Right lung (tissue), 5 donors: Measurements from ENCODE around the gene PHYH. TPM values are rescaled to one million over a fixed set of nuclear protein-coding genes. Genes with fewer than 3 reads are reported as not detected.
A peak's percentile ranks its signal among the peaks of the same experiment; 100 is the strongest.
"Not testable (repeated sequence)": the region's sequence is repeated elsewhere in the genome, so short reads cannot be mapped to it uniquely, and the experiment has no call there.

Source experiments
- DNase-seq, 2 donors: peaks; one replicate each; pipeline ENCODE4 v3.0.0-alpha.2; 2013
- polyA plus RNA-seq, 5 donors: library from polyadenylated mRNA; unstranded; fragments of 120-200 nt; gene quantifications; one replicate each; pipeline versions ENCODE4 v1.2.1 to v1.2.3, GENCODE V29; 2013; ENCODE audit warnings: inconsistent platforms in 1 of 5, low replicate concordance in 1 of 5; ENCODE audit not compliant: insufficient read length in 5 of 5, insufficient read depth in 1 of 5

The PHYH gene
- polyA plus RNA-seq, 5 donors, result 28.3 to 34.0 (median 31.6) TPM

DNA sequence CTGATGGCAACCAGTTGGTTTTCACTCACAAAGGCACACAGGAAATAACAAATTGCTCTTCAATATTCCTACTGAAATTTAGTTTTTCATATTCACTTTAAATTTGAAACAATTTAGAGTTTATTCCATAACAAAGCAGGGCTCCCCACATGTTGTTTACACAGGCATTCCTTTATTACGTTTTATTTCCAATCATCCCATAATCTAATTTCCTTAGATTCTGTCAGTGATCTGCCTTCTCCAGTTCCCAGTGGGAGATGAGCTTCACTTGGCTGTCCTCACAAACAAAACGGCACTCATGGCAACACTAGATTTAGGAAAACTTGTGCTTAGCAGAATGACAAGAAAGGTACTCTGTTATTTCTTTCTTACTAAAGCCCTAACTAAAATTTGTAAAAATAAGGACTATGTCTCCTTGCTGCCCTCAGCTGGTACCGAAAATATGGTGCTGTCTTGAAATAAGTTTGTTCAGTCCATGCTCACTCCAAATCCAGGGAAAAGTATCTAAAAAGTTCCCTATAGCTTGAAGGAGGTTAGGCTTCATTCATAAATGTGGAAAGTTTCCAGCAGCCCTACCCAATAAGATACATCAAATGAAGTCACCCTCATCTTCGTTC is 23.0 kb downstream of the PHYH start:
- peak; percentile 33 to 46 for DNase-seq

DNA sequence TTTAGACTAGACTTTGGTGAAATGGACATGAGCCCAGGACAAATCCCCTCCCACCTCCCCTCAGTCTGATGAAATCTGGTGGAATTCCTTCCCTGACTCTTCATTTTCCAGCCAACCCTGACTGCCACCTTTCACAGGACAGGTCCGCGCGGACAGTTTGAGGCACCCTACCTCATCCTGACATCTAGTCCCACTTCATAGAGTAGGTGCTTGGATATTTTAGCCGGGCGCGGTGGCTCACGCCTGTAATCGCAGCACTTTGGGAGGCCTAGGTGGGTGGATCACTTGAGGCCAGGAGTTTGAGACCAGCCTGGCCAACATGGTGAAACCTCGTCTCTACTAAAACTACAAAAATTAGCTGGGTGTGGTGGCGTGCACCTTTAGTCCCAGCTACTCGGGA is 23.7 kb downstream of the PHYH start:
- DNase-seq, result not testable (repeated sequence)

DNA sequence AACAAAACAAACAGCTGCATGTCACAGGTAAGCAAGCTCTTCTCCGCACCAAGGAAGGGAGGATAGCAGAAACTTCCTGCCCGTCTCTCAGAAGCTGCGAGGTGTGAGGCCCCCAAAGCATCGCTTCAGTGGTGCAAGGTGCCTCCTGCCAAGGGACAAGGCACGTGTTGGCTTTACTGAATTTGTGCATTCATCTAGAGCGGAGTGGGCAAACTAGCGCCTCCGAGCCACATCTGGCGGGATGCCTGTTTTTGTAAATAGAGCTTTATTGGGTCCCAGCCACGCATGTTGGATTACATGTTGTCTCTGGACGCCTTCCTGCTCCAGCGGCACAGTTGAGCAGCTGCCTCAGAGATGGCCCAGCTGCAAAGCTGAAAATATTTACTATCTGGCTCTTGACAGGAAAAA is 27.7 kb downstream of the PHYH start:
- peak; percentile 92 to 93 for DNase-seq

DNA sequence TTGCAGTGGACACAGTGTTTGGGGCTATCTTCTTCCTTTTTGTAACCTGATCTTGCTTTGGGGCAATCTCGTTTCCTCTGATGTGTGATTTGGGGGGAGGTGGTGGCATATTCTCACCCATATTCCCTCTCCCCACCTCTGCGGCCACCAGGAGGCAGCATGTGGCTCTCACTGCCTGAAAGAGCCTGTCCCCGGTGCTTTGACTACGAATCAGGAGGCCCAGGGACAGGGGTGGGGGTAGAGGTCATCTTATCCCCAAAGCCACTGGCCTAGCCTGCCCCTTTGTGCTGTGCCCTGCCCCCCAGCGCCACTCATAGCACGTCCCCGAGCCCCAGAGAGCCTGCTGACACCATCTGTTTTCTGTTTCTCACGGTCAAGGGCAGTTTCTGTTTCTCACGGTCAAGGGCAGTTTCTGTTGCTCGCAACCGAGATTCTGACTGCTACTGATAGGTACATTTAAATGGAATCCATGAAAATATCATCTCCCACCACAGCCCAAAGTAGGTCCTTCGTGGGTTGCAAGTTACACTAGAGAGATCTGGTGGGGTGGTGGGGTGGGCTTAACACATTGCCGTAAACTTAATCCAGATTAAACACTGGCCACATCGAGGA is 28.2 kb downstream of the PHYH start:
- peak in 1 of 2 donors; percentile 56 for DNase-seq

DNA sequence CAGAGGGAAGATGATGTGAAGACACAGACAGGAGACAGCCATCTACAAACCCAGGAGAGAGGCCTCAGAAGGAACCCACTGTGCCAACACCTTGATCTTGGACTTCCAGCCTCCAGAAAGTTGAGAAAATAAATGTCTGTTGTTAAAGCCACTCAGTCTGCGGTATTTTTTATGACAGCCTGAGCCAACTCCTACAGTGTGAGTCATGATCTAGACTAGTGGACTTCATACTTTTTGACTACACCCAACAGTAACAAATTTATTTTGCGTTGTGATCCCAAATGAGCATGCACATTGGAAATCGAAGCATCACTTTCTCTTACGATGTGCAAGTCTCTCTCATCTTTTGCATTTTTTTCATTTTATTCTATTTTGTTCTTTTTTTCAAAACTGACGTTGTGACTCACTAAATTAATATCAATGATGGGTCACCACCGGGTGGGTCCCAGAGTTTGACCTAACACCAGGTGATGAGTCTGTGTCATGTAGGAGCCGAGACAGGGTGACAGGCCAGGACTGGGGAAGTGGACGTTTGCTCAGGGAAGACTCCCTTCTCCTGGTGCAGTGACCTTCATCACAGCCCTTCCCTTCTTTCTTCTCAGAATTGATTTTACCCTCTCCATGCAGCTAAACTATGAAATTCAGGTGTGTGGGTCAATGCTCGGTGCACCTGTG is 28.9 kb downstream of the PHYH start:
- no peak for DNase-seq

DNA sequence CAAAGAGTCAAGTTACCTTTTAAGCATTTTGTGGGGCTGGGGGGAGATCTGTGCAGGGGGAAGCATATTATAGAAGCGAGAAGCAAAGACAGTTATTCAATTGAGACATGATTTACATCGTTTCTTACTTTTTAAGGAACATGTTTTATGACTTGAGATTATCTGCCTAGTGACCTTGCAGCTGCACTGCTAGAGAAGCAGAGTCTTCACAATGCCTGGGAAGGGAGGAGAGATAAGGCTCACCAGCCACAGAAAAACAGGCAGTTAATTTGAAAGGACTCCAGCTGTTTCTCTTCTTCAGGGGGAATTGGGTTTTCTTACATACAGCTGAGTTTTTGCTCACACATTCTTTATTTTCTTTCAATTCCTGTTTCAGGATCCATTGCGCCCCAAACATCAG is 31.0 kb downstream of the PHYH start:
- peak; percentile 26 to 46 for DNase-seq

DNA sequence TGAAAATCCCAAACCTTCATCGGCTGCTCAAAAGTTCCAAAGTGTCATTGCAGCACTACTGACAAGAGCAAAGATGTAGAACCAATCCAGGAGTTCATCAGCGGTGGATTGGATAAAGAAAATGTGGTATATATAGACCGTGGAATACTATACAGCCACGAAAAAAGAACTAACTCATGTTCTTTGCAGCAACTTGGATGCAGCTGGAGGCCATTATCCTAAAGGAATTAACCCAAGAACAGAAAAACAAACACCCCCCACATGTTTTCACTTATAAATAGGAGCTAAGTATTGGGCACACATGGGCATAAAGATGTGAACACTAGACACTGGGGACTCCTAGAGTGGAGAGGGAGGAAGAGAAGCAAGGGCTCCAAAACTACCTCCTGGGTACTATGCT is 31.6 kb downstream of the PHYH start:
- no peak for DNase-seq

DNA sequence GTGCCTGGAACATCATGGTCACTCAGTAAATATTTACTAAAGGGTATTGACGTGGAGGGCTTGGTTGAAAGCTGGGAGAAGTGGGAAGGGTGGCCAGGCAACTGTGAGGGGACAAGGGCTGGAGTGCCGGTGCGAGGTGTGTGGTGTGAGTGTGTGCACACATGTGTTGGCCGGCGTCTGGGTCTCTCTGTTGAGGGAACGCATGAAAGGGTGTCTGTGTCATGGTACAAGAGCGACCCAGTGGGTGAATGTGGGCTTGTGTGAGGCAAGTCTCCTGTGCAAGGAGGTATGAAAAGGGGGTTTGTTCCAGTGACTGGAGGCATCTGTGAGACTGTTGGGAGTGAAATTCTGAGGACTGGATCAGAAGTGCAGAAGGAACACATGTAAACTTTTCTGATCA is 36.3 kb downstream of the PHYH start:
- DNase-seq, result no peak

DNA sequence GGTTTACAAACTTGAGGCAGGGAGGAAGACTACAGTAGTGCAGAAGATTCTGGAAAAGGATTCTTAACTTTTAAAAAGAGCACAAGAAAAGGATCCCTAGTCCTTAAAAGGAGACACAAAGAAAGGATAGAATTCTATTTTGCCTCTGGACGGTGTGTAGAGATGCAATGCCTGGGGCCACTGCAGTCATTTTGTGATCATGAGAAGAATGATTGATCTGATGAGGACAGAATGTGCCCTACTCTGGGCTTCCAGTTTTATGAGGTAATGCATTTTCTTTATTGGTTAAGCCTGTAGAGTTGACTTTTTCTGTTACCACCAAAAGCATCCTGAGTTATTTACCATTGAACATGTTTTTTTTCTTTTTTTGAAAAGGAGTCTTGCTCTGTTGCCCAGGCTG is 37.4 kb downstream of the PHYH start:
- no peak for DNase-seq

DNA sequence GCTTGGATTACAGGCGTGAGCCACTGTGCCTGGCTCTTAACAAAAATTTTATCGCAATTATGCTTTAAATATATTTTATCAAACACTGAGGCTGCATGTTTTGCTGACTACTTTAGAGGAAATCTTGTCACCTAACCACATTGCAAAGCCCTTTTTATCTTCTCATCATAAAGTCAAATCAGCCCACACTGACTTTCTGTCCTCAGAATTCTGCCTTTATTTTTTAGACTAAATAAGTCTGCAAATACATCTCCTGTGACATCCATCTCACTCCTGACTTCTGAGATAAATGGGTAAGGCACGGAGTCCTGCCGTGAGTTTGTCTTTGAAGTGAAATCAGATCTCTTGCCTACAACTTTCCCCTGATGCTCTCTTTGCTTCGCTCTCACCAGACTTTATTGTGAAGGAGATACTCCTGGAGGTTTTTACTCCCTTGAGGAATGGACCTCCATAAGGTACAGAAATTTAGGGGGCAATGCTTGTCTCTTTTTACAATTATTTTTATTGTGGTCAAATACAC is 42.2 kb downstream of the PHYH start:
- DNase-seq, result no peak

DNA sequence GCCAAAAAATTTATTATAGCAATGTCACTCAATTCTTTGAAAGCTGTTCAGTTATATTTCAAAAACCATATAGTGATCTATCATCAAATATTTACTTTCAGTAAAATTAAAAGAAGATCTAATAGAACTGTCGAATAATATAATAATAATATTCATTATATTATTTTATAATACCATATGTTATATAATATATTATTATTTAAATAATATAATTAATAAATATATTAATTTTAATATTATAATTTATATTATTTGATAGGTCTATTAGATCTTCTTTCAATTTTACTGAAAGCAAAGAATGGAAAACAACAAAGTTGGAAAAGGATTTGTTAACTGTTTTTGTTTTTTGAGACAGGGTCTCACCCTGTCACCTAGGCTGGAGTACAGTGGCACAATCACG is 43.2 kb downstream of the PHYH start:
- no peak for DNase-seq

DNA sequence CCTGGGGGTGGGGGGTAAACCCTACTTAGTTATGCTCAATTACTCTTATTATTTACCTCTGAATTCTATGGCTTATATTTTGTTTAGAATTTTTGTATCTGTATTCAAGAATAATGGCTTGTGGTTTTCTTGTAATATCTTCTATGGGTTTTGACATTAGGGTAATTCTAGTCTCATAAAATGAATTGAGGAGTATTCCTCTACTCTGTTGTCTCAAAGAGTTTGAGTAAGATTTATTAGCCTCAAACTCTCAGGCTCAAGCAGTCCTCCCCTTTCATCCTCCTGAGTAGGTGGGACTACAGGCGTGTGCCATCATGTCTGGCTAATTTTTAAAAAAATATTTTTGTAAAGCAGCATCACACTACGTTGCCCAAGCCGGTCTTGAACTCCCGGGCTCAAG is 46.1 kb downstream of the PHYH start:
- no peak for DNase-seq

DNA sequence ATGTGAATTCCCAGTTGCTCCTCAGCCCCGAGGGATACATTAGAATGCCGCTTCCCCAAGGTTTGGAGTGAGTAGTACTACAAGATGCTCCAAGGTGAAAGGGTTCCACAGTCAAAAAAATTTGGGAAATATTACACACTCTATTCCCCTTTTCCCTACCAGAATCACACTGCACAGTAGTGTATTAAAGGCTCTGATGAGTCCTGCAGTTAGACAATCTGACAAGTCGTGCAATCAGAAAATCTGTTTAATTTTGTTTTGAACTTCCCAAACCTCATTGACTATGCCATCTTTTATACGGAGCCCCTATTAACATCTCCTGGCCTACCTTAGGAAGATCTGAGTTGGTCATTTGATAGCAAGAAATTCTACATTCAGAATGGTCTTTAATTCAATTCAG is 52.1 kb downstream of the PHYH start:
- DNase-seq, result no peak

DNA sequence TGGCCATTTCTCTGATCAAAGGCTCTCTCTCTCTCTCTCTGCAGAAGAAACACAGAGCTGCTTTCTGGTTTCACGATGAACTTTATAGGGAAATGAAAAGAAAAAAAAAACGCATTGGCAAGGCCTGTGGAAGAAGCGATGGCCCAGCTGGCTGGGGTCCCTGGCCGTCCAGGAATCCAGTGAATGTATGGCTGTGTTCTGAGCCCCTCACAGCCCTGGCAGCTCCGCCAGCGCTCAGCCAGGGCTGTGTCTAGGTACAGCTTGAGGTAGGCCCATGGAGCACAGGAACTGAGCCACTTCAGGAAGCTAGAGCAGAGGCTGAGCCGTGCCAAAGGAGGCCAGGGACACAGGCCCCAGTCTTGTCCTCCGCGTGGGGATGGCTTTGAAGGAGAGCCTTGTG is 52.6 kb downstream of the PHYH start:
- DNase-seq, result no peak

DNA sequence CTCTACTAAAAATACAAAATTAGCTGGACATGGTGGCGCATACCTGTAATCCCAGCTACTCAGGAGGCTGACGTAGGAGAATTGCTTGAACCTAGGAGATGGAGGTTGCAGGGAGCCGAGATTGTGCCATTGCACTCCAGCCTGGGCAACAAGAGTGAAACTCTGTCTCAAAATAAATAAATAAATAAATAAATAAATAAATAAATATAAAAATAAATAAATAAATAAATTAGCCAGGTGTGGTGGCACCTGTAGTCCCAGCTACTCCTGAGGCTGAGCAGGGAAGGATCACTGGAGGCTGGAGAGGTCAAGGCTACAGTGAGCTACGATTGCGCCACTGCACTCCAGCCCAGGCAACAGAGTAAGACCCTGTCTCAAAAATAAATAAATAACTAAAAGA is 57.6 kb downstream of the PHYH start:
- DNase-seq, result not testable (repeated sequence)

DNA sequence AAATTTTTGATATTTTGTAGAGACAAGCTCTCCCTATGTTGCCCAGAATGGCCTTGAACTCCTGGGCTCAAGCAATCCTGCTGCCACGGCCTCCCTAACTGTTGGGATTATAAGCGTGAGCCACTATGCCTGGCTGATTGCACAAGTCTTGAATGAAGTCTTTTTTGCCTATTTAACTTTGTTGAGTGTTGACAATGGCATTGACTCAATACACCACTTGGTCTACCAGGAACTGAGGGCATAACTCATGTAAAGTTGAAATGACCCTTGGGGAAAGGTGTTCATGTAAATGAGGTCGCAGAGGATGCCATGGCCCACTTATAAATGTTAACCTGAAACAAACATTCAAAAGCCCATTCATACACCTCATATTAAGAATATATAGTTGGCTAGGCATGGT is 58.3 kb downstream of the PHYH start:
- no peak for DNase-seq

DNA sequence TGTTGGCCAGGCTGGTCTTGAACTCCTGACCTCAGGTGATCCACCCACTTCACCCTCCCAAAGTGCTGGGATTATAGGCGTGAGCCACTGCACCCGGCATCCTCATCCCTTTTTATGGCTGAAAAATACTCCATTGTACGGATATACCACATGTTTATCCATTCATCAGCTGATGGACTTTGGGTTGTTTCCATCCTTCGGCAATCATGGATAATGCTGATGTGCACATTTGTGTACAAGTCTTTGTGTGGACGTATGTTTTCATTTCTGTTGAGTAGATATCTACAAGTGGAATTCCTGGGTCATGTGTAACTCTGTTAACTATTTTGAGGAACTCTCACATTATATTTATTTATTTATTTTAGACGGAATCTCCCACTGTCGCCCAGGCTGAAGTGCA is 59.9 kb downstream of the PHYH start:
- no peak for DNase-seq

DNA sequence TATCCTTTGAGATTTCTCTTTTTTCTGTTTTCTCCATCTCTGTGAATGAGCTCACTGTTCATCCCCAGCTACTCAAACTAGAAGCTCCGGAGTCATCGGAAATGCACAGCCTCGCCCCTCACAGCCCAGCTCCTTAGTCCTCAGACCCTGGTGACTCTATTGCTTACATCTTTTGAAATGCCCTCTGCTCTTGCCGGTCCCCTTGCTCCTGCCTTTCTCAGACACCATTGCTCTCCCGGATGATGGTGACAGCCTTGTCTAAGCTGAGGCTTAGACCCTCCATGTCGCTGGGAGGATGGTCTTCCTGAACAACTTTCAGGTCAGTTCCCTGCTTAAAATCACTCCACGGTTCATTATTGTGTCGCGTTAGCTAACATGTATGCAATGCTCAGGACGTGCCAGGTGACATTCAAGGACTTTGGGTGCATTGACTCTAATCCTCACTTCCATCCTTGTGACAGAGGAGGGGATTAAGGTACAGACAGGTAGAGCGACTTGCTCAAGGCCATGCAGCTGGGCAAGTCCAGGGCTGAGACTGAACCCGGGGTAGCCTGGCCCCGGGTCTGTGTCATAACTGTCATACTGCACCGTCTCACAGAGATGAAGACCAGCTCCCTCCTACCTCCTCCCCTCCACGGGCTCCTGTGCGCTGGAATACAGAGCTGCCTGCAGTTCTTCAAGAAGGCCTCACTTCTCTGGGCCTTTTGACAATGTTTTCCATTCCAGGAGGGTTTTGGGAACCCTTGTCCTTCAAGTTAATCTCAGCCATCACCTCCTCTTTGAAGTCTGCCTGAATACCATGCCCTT is 61.4 kb downstream of the PHYH start:
- DNase-seq, result no peak

DNA sequence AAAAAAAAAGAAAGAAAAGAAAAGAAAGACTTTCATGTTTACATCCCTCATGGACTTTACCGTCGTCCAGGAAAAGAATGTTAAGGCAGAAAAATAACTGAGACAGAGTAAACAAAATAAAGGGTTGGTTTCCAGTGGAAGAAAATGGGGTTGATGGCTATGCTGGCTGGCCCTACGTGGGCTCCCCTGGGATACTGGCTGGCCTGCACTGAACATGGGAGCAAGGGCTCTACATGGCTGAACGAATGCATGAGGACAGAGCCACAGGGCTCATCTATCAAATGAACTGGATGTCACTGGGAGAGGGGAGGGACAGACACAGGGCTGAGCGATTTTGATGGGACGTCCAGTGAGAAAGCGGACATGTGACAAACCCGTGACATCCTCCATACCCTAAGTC is 63.2 kb downstream of the PHYH start:
- DNase-seq, result no peak

DNA sequence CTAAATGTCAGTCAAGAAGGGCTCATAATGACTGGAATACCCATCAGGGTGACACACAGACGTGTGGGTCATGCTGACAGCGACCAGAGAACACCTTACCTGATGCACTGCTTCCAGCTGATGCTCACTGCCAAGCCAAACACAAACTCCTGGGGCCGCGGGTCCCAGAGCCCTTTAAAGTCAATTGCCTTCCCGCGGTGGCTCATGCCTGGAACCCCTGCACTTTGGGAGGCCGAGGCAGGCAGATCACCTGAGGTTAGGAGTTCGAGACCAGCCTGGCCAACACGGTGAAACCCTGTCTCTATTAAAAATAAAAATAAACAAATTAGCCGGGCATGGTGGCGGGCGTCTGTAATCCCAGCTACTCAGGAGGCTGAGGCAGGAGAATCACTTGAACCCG is 65.1 kb downstream of the PHYH start:
- not testable (repeated sequence) for DNase-seq

DNA sequence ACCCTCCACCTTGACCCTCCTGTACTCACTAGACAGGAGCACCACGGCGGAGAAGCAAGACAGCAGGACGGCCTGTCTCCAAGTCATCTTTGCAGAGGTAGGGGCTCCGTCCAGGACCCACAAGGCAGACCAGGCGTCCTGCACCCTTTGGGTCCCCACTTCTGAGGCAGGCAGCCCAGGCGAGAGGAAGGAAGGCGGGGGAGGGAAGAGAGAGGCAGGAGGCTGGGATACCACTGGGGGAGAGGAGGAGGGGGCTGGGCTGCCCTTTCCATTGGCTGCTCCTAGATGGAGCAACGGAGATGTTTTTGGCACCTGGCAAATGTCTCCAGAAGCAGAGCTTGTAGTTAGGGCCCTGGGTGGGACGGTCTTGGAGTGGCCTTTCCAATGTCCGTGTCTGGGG is 65.7 kb downstream of the PHYH start, which contains the start of gene UCMA:
UCMA (minus strand) TSS at position 203 of the 400 bp plus-strand sequence; CDS start at position 87, 116 bp downstream.
- DNase-seq, result no peak

DNA sequence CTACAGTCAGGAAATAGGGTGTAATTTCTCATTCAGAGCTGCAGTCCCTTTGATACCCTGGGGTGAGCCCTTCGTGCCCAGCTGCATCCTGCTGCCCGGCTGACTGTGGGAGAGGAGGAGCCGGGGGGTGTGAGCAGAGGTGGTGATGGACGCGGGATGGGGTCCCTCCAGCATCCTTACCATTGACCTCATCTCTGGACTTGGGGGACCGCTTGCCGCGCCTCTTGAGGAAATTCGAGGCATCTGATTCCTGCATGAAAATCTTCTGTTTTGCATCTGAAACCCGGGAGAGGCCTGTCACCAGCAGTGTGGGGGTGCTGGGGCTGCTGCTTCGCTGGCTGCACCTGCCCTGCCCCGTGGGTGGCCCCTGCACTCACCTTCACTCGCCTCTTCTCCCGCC is 66.5 kb downstream of the PHYH start:
- DNase-seq, result no peak
